KMS-11 (cell line): ENCODE data around the gene CCL25.
A peak's percentile ranks its signal among the peaks of the same experiment; 100 is the strongest.

Experiments used
- H2AFZ ChIP-seq: fragments of 200-600 bp; sonication (generic); 2 replicates; pipeline ENCODE4 v1.6.1; 2016; ENCODE audit warnings: antibody characterized with exemption, mixed run types, low read depth
- H3K27ac ChIP-seq: fragments of 200-600 bp; sonication (generic); 2 replicates; pipeline ENCODE4 v1.6.1; 2016; ENCODE audit warnings: mild to moderate bottlenecking, mixed run types
- H3K27me3 ChIP-seq: fragments of 200-600 bp; sonication (generic); 2 replicates; pipeline ENCODE4 v1.6.1; 2017; ENCODE audit warnings: mild to moderate bottlenecking, low read depth, mixed run types, moderate library complexity; ENCODE audit not compliant: insufficient read depth
- H3K36me3 ChIP-seq: fragments of 200-600 bp; sonication (generic); 2 replicates; pipeline ENCODE4 v1.6.1; 2017; ENCODE audit warnings: mild to moderate bottlenecking, mixed run types; ENCODE audit not compliant: insufficient read depth
- H3K4me1 ChIP-seq: fragments of 200-600 bp; sonication (generic); 2 replicates; pipeline ENCODE4 v1.6.1; 2016; ENCODE audit warnings: mild to moderate bottlenecking, low read depth, mixed run types; ENCODE audit not compliant: poor library complexity, severe bottlenecking
- H3K4me2 ChIP-seq: fragments of 200-600 bp; sonication (generic); 2 replicates; pipeline ENCODE4 v1.7.0; 2016; ENCODE audit warnings: mild to moderate bottlenecking, mixed run types
- H3K4me3 ChIP-seq: fragments of 200-600 bp; sonication (generic); IDR thresholded peaks from 2 replicates; pipeline ENCODE4 v1.6.1; 2017; ENCODE audit warnings: low read depth, low read length, mixed read lengths; ENCODE audit not compliant: insufficient read depth
- H3K79me2 ChIP-seq: fragments of 200-600 bp; sonication (generic); 2 replicates; pipeline ENCODE4 v1.6.1; 2016; ENCODE audit warnings: low read depth, mixed run types; ENCODE audit not compliant: insufficient read depth
- H3K9ac ChIP-seq: fragments of 200-600 bp; sonication (generic); 2 replicates; pipeline ENCODE4 v1.6.1; 2016; ENCODE audit warnings: mild to moderate bottlenecking, mixed run types
- H4K20me1 ChIP-seq: fragments of 200-600 bp; sonication (generic); 2 replicates; pipeline ENCODE4 v1.6.1; 2016; ENCODE audit warnings: mild to moderate bottlenecking, mixed run types; ENCODE audit not compliant: insufficient read depth
- TF ChIP-seq, protein P1 (sequence below): fragments of 200-600 bp; sonication (generic); conservative IDR thresholded peaks from 2 replicates; pipeline ENCODE4 v1.6.1; 2017; ENCODE audit warnings: low read depth, mild to moderate bottlenecking, antibody characterized with exemption, low read length, moderate library complexity, mixed read lengths

Gene CCL25

DNA sequence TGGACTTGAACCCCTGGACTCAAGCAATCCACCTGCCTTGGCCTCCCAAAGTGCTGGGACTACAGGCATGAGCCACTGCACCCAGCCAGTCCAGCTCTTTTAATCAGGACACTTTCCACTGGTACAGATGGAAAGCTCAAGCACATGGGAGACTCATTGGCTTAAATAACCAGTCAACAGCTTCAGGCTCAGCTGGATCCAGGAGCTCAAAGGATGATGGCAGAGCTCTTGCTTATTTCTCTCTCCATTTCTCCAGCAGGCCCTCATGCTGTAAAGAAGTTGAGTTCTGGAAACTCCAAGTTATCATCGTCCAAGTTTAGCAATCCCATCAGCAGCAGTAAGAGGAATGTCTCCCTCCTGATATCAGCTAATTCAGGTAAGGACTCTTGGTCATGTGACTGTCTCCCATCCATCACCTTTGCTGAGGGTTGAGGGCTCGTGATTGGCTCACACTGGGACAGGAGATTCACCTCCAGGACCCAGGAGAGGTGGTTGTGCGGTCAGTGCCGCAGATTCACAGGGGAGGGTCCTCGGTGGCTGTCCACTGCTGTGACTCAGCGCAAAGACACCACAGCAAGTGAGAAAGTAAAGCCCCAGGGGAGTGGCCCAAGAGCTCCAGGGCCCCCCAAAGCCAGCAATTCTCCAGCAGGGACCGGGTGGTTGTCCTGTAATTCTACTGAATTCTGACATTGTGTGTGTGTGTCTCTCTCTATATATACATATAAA, 5.1 kb downstream of the CCL25 start:
- H4K20me1 ChIP-seq, result no peaks in the 10 kb centered on the region
- no peaks in the 10 kb centered on the region for H3K4me1 ChIP-seq
- H3K27me3 ChIP-seq, result peaks cover 12% of the 10 kb centered on the region; the same call in 1 of the 2 replicates
- no peak overlapping the region for H3K9ac ChIP-seq
- TF ChIP-seq, protein P1, sequence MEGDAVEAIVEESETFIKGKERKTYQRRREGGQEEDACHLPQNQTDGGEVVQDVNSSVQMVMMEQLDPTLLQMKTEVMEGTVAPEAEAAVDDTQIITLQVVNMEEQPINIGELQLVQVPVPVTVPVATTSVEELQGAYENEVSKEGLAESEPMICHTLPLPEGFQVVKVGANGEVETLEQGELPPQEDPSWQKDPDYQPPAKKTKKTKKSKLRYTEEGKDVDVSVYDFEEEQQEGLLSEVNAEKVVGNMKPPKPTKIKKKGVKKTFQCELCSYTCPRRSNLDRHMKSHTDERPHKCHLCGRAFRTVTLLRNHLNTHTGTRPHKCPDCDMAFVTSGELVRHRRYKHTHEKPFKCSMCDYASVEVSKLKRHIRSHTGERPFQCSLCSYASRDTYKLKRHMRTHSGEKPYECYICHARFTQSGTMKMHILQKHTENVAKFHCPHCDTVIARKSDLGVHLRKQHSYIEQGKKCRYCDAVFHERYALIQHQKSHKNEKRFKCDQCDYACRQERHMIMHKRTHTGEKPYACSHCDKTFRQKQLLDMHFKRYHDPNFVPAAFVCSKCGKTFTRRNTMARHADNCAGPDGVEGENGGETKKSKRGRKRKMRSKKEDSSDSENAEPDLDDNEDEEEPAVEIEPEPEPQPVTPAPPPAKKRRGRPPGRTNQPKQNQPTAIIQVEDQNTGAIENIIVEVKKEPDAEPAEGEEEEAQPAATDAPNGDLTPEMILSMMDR, result no peak
- no peak overlapping the region for H2AFZ ChIP-seq
- H3K36me3 ChIP-seq, result no peaks in the 10 kb centered on the region
- no peak overlapping the region for H3K4me3 ChIP-seq
- no peaks in the 10 kb centered on the region for H3K79me2 ChIP-seq
- H3K4me2 ChIP-seq, result no peak overlapping the region
- no peak overlapping the region for H3K27ac ChIP-seq

DNA sequence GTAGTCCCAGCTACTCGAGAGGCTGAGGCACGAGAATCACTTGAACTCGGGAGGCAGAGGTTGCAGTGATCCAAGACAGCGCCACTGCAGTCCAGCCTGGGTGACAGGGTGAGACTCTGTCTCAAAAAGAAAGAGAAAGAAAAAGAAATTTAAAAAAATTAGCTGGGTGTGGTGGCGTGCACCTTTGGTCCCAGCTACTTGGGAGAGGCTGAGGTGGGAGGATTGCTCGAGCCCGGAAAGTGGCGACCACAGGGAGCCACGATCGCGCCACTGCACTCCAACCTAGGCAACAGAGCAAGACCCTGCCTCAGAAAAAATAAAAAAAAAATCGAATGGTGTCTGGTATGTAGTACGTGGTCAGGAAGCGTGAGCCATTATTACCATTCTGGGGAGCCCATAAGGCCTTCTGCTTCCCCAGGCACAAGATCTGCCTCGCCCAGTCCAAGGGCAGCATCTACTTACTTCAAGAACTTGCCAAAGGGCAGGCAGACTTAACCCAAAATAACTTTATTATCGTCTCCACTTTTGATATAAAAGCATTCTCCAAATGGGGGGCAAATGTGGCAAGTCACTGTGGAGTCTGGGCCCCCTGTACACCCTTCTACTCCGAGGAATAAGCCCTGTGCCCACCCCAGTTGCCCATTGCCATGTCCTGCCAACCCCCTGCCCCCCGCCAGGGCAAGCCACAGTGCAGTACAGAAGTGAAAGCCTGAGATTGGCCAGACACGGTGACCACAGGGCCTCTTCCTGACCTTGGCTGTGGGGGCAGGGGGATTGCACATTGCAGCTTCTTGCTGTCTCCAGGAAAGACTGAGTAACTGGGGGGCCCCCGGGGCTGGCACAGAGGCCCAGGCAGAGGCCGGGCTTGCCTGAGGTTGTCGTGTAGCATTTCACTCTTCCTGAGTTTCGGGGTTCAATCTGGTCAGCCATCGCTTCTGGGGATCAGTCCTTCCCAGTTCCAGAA, 12.6 kb downstream of the CCL25 start:
- Histone ChIP-seq H4K20me1 (no peaks in the 10 kb centered on the region), H3K4me2 (no peak overlapping the region), H3K27ac (no peak overlapping the region), H3K36me3 (no peaks in the 10 kb centered on the region), H3K4me3 (no peak overlapping the region), H3K9ac (no peak overlapping the region), H3K79me2 (no peaks in the 10 kb centered on the region), H3K4me1 (no peaks in the 10 kb centered on the region), H2AFZ (no peak overlapping the region), H3K27me3 (peaks cover 25% of the 10 kb centered on the region; the same call in 1 of the 2 replicates)
- TF ChIP-seq, protein P1, result no peak

DNA sequence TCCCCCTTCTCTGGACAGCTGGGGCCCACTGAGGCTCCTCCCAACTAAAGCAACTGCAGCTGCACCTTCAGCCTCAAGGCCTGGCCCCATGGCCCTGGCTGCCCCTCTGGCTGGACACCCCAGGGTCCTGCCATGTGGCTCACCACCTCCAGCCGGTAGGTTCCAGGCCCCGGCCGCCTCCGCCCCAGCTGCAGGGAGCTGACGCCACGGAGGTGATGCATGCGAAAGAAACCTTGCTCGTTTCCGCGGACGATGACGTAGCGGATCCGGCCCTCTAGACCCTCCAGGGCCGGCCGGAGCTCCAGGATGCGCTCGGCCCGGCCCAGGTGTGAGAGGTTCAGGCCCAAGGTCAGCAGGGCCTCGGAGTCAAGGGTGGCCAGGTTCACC, 13.3 kb downstream of the CCL25 start:
- Histone ChIP-seq H4K20me1 (no peaks in the 10 kb centered on the region), H3K79me2 (no peaks in the 10 kb centered on the region), H3K27me3 (peaks cover 25% of the 10 kb centered on the region; the same call in 1 of the 2 replicates), H3K4me1 (no peaks in the 10 kb centered on the region), H3K9ac (no peak overlapping the region), H3K4me3 (no peak overlapping the region), H2AFZ (no peak overlapping the region), H3K36me3 (no peaks in the 10 kb centered on the region), H3K27ac (no peak overlapping the region), H3K4me2 (no peak overlapping the region)
- TF ChIP-seq, protein P1, result no peak

DNA sequence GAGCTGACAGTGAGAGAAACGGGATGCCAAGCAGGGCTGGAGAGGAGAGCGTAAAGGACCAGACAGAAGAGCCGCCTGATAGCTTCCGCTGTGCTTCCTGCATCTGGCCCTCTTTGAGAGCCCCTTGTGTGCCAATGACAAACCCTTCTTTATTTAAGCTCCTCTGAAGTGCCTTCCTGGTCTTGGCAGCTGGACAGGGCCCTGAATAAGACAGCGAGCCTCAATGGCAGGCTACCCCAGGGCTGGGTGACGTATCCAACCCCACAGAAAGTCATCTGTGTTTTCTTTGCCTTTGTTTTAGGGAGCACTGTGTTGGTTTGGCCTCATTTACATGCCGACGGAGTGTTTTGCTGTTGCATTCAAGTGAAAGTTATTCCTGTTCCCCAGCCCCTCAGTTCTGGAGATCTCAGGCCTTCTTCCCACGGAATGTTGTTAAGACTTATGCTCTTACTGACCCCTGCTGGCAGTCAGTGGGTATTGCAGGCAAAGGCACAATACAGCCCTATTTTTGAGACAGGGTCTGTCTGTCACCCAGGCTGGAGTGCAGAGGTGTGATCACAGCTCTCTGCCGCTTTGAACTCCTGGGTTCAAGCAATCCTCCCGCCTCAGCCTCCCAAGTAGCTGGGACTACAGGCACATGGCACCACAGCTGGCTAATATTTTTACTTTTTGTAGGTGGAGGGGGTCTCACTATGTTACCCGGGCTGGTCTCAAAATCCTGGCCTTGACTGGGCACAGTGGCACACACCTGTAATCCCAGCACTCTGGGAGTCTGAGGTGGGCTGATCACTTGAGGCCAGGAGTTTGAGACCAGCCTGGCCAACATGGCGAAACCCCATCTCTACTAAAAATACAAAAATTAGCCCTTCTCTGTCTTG, 16.8 kb downstream of the CCL25 start:
- Histone ChIP-seq H3K27ac (no peak overlapping the region), H3K4me1 (no peaks in the 10 kb centered on the region), H2AFZ (no peak overlapping the region), H3K27me3 (peaks cover 11% of the 10 kb centered on the region; the same call in 1 of the 2 replicates), H3K4me2 (no peak overlapping the region), H3K4me3 (no peak overlapping the region), H3K9ac (no peak overlapping the region), H3K79me2 (no peaks in the 10 kb centered on the region), H4K20me1 (no peaks in the 10 kb centered on the region), H3K36me3 (no peaks in the 10 kb centered on the region)
- TF ChIP-seq, protein P1, result peak; percentile 84
